Endodermal cell (in vitro differentiated cells): ENCODE results near the gene SLX4IP. TPM values are rescaled to one million over a fixed set of nuclear protein-coding genes. Genes with fewer than 3 reads are reported as not detected.
A peak's percentile ranks its signal among the peaks of the same experiment; 100 is the strongest.

Experiments used
- DNase-seq: peaks from one replicate; pipeline ENCODE4 v3.0.0-alpha.2; 2017
- H3K27ac ChIP-seq: 2 replicates; pipeline ENCODE4 v1.5.1; 2013; ENCODE audit warnings: mild to moderate bottlenecking, low read depth, low read length, moderate library complexity
- H3K27me3 ChIP-seq: 2 replicates; pipeline ENCODE4 v1.6.1; 2013; ENCODE audit warnings: mild to moderate bottlenecking, low read length, moderate library complexity; ENCODE audit not compliant: insufficient read depth, control insufficient read depth, poor library complexity, severe bottlenecking
- H3K36me3 ChIP-seq: 2 replicates; pipeline ENCODE4 v1.7.0; 2013; ENCODE audit warnings: mild to moderate bottlenecking, low read length, moderate library complexity; ENCODE audit not compliant: control insufficient read depth, insufficient read depth
- H3K4me1 ChIP-seq: one replicate; pipeline ENCODE4 v1.7.0; 2013; ENCODE audit warnings: low read length; ENCODE audit not compliant: control insufficient read depth, insufficient read depth
- H3K4me3 ChIP-seq: 2 replicates; pipeline ENCODE4 v1.5.1; 2013; ENCODE audit warnings: mild to moderate bottlenecking, low read length, moderate library complexity
- H3K9ac ChIP-seq: 2 replicates; pipeline ENCODE4 v1.6.1; 2013; ENCODE audit warnings: mild to moderate bottlenecking, low read length, moderate library complexity; ENCODE audit not compliant: poor library complexity, severe bottlenecking; ENCODE audit errors: extremely low read depth
- H3K9me3 ChIP-seq: 2 replicates; pipeline ENCODE4 v1.6.1; 2013; ENCODE audit warnings: mild to moderate bottlenecking, low read length, moderate library complexity; ENCODE audit not compliant: control insufficient read depth
- H3K27ac Mint-ChIP-seq: 2 replicates; pipeline ENCODE4 v1.8.0; 2020; ENCODE audit warnings: mixed read lengths
- H3K27me3 Mint-ChIP-seq: 2 replicates; pipeline ENCODE4 v1.8.0; 2021; ENCODE audit warnings: mild to moderate bottlenecking, mixed read lengths; ENCODE audit not compliant: insufficient read depth
- H3K36me3 Mint-ChIP-seq: 2 replicates; pipeline ENCODE4 v1.8.0; 2020; ENCODE audit warnings: low read depth, mixed read lengths
- H3K4me1 Mint-ChIP-seq: 2 replicates; pipeline ENCODE4 v1.8.0; 2020; ENCODE audit warnings: mixed read lengths
- H3K4me3 Mint-ChIP-seq: 2 replicates; pipeline ENCODE4 v1.8.0; 2020; ENCODE audit warnings: mild to moderate bottlenecking, moderate library complexity, mixed read lengths
- H3K9me3 Mint-ChIP-seq: 2 replicates; pipeline ENCODE4 v1.8.0; 2020; ENCODE audit warnings: mild to moderate bottlenecking, mixed read lengths
- CTCF ChIP-seq: fragments of 200-600 bp; sonication (generic); conservative IDR thresholded peaks from 2 replicates; pipeline ENCODE4 v1.5.0; 2021; ENCODE audit warnings: antibody characterized with exemption, mild to moderate bottlenecking
- WGBS, 2 experiments: methylation state at CpG; one replicate each; pipeline versions ENCODE4 v1.1.5 to v1.1.7; 2013; ENCODE audit warnings: missing lambda C conversion rate in 2 of 2, mixed read lengths in 1 of 2; ENCODE audit not compliant: insufficient coverage in 1 of 2, insufficient read length in 1 of 2; 5-methylcytosine and 5-hydroxymethylcytosine counted together
- long read RNA-seq, 4 experiments: library from polyadenylated mRNA in 2 of 4; library from RNA in 1 of 4; library from capped mRNA in 1 of 4; stranded (forward) in 3 of 4; unstranded in 1 of 4; transcript quantifications; one replicate each; pipeline ENCODE4 v2.0.0, GENCODE V29; 2020 to 2021; ENCODE audit warnings: inconsistent platforms in 1 of 4
- polyA plus RNA-seq, 2 experiments: library from polyadenylated mRNA; stranded (reverse); fragments of 50-300 nt; gene quantifications; one replicate each; pipeline ENCODE4 v1.2.3, GENCODE V29; 2013
- total RNA-seq, 2 donors: library from RNA; stranded (reverse); fragmentation: NEBNext Ultra II Directional in 1 of 2; extraction: Animal tissue kit (Norgen Biotek cat#: 25700) in 1 of 2; gene quantifications; 2 replicates in 1 of 2; 3 replicates in 1 of 2; pipeline ENCODE4 v1.2.1, GENCODE V29; 2021

Gene SLX4IP
- 1 to 10 TPM; 9.2 to 9.5 TPM for total RNA-seq
- polyA plus RNA-seq (2013, experiment 1 of 2), result 5.1 TPM
- 5.3 TPM for polyA plus RNA-seq (2013, experiment 2 of 2)
- long read RNA-seq, experiment 1, partial matches to known transcripts, result 0 of 4 reads
- long read RNA-seq, experiment 1, other reads (novel, unspliced or antisense), result 4 of 4 reads
- long read RNA-seq, experiment 2, partial matches to known transcripts, result 0 of 1 reads
- long read RNA-seq, experiment 2, other reads (novel, unspliced or antisense), result 1 of 1 reads
- long read RNA-seq, experiment 3, full-length matches to known transcripts, result 5 of 27 reads
- long read RNA-seq, experiment 3, partial matches to known transcripts, result 2 of 27 reads
- long read RNA-seq, experiment 3, other reads (novel, unspliced or antisense), result 20 of 27 reads
- long read RNA-seq, experiment 4, full-length matches to known transcripts, result 3 of 6 reads
- long read RNA-seq, experiment 4, partial matches to known transcripts, result 0 of 6 reads
- long read RNA-seq, experiment 4, other reads (novel, unspliced or antisense), result 3 of 6 reads

- DNase-seq, result peak; percentile 97
- H3K36me3 ChIP-seq, result no peaks in the 10 kb centered on the region
- H3K9me3 ChIP-seq, result no peaks in the 10 kb centered on the region
- peaks cover under 1% of the 10 kb centered on the region for H3K4me1 ChIP-seq
- Mint-ChIP-seq H3K4me3 (peak within 1 kb of the TSS; percentile 91), H3K36me3 (peaks cover 3% of the 10 kb centered on the region), H3K4me1 (peaks cover 24% of the 10 kb centered on the region), H3K9me3 (no peaks in the 10 kb centered on the region), H3K27ac (peak within 1 kb of the TSS; percentile 94), H3K27me3 (no peaks in the 10 kb centered on the region)
- H3K27ac ChIP-seq, result peak within 1 kb of the TSS; percentile 84
- WGBS, 2 experiments, result 2 to 3% methylated on average over 19 to 32 of the region's 32 CpGs
- H3K4me3 ChIP-seq, result peak within 1 kb of the TSS; percentile 85
- no peaks in the 10 kb centered on the region for H3K27me3 ChIP-seq
- TF ChIP-seq CTCF, result no peak
- H3K9ac ChIP-seq, result peak within 1 kb of the TSS; percentile 82
These were observed at the start of gene SLX4IP for GRCh38 chr20:10434832-10435812. TSS of gene SLX4IP (plus strand) at chr20:10435305. CDS start at chr20:10458205, 22,900 bp downstream.

- Mint-ChIP-seq H3K4me3 (no peak overlapping the region), H3K27me3 (no peaks in the 10 kb centered on the region), H3K4me1 (peaks cover 4% of the 10 kb centered on the region), H3K36me3 (no peaks in the 10 kb centered on the region), H3K9me3 (peaks cover 1% of the 10 kb centered on the region), H3K27ac (no peak overlapping the region)
- H3K36me3 ChIP-seq, result no peaks in the 10 kb centered on the region
- DNase-seq, result no peak
- WGBS, 2 experiments, result 96 to 100% methylated on average over 3 to 4 of the region's 4 CpGs
- H3K4me3 ChIP-seq, result no peak overlapping the region
- no peaks in the 10 kb centered on the region for H3K27me3 ChIP-seq
- no peak overlapping the region for H3K9ac ChIP-seq
- no peaks in the 10 kb centered on the region for H3K4me1 ChIP-seq
- no peak for TF ChIP-seq CTCF
- peaks cover 6% of the 10 kb centered on the region for H3K9me3 ChIP-seq
- H3K27ac ChIP-seq, result no peak overlapping the region
These were observed 49.1 kb upstream of the SLX4IP start for GRCh38 chr20:10385850-10386544.

- H3K27ac Mint-ChIP-seq, result no peak overlapping the region
- no peaks in the 10 kb centered on the region for H3K36me3 Mint-ChIP-seq
- 93 to 95% methylated on average over 3 to 4 of the region's 4 CpGs for WGBS, 2 experiments
These were observed 47.4 kb upstream of the SLX4IP start for GRCh38 chr20:10387686-10388085.

More at GRCh38 chr20:10387686-10388085, 47.4 kb upstream of the SLX4IP start:
- no peaks in the 10 kb centered on the region for H3K4me1 ChIP-seq
- TF ChIP-seq CTCF, result no peak
- no peak overlapping the region for H3K9ac ChIP-seq
- H3K27me3 Mint-ChIP-seq, result no peaks in the 10 kb centered on the region
- no peak overlapping the region for H3K4me3 Mint-ChIP-seq
- no peak for DNase-seq
- peaks cover 2% of the 10 kb centered on the region for H3K9me3 Mint-ChIP-seq
- peaks cover 6% of the 10 kb centered on the region for H3K9me3 ChIP-seq
- H3K4me3 ChIP-seq, result no peak overlapping the region
- peaks cover 4% of the 10 kb centered on the region for H3K4me1 Mint-ChIP-seq
- no peaks in the 10 kb centered on the region for H3K27me3 ChIP-seq
- H3K36me3 ChIP-seq, result no peaks in the 10 kb centered on the region
- H3K27ac ChIP-seq, result no peak overlapping the region
